Measurements from ENCODE around the gene MFRP.

Gene MFRP

GRCh38 chr11:119366690-119367620 lies 20.4 kb upstream of the MFRP start:
- no peak overlapping the region for H3K4me3 ChIP-seq (ENCODE audit: low read depth, low read length)
- DNase-seq = no peak
- TF ChIP-seq, protein P1, sequence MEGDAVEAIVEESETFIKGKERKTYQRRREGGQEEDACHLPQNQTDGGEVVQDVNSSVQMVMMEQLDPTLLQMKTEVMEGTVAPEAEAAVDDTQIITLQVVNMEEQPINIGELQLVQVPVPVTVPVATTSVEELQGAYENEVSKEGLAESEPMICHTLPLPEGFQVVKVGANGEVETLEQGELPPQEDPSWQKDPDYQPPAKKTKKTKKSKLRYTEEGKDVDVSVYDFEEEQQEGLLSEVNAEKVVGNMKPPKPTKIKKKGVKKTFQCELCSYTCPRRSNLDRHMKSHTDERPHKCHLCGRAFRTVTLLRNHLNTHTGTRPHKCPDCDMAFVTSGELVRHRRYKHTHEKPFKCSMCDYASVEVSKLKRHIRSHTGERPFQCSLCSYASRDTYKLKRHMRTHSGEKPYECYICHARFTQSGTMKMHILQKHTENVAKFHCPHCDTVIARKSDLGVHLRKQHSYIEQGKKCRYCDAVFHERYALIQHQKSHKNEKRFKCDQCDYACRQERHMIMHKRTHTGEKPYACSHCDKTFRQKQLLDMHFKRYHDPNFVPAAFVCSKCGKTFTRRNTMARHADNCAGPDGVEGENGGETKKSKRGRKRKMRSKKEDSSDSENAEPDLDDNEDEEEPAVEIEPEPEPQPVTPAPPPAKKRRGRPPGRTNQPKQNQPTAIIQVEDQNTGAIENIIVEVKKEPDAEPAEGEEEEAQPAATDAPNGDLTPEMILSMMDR (IDR thresholded peaks at IDR 0.05; ENCODE audit: low read depth, low read length) = no peak
- H3K36me3 ChIP-seq = no peaks in the 10 kb centered on the region
- 0 out of 2 replicates have a peak, but pooled peaks cover 2% of the 10 kb centered on the region for H3K9me3 ChIP-seq
- H3K27me3 ChIP-seq = no peaks in the 10 kb centered on the region
- H3K4me1 ChIP-seq = peaks cover 47% of the 10 kb centered on the region

DNA sequence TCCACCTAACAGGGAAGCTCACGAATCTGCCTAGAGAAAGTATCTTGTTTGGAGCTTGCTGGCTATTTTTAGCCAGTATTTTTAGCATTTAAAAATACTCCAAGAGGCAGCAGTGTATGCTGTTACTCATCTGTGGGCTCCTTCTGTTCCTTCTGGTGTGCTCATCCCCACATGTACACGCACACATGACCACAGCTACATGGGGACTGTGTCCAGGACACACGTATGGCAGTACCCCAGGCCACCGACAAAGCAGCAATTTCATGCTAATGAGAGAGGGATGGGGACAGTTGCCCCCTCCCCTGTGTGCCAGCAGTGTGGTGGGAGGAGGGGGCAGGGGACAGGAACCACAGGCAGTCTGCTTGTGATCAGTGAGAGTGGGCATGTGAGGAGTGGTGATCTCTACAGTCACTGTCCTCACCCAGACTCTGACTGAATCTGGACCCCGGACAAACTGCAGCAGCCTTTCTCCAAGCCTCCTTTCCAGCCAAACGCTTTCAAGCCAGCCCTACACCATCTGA lies 18.6 kb upstream of the MFRP start:
- no peaks in the 10 kb centered on the region for H3K36me3 ChIP-seq
- DNase-seq = no peak
- TF ChIP-seq, protein P1 (IDR thresholded peaks at IDR 0.05; ENCODE audit: low read depth, low read length) = no peak

DNA sequence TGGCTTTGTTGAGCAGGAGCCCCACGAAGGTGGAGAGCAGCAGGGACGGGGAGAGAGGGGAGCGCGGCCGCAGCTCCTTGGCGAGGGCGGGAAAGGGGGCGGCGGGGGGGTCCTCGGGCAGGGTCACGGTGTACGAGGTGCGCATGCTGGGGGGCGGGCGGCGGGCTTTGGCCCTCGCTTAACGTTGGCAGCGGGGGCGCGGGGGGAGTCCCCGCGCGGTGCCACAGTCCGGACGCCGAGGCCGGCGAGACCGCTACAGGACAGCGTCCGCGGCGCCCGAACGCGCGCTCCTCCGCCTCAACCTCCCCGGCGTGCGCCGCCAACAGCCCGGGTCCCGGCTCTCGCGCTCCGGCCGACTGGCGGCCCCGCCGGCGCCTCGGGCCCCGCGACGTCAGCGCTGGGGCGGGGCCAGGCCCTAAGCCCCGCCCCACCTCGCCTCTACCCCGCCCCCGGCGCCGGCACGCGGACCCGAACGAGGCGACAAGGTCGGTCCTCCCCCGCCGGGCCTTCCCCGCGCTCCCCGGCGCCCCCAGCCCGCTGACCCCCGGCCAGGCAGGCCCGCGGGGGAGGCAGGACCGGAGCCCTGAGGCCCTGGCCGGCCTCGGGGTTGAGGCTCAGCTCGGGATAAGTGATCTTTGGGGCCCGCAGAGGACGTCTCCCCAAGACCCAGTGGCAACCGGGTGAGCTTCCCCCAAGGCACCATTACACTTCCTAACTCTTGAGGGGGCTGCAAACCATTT lies 17.5 kb upstream of the MFRP start:
- H3K4me3 ChIP-seq (ENCODE audit: low read depth, low read length) = peak overlapping the region; percentile 13; the same call in 1 of the 2 replicates
- H3K9me3 ChIP-seq = 0 out of 2 replicates have a peak, but pooled peaks cover 2% of the 10 kb centered on the region
- DNase-seq = peak; percentile 75
- TF ChIP-seq, protein P1 (IDR thresholded peaks at IDR 0.05; ENCODE audit: low read depth, low read length) = no peak
- peaks cover 3% of the 10 kb centered on the region; the same call in 1 of the 2 replicates for H3K36me3 ChIP-seq
- H3K27me3 ChIP-seq = no peaks in the 10 kb centered on the region
- H3K4me1 ChIP-seq = peaks cover 30% of the 10 kb centered on the region

More for the DNA sequence above, 18.6 kb upstream of the MFRP start:
- no peak overlapping the region for H3K4me3 ChIP-seq (ENCODE audit: low read depth, low read length)
- H3K4me1 ChIP-seq = peaks cover 40% of the 10 kb centered on the region
- H3K27me3 ChIP-seq = no peaks in the 10 kb centered on the region
- H3K9me3 ChIP-seq = 0 out of 2 replicates have a peak, but pooled peaks cover 2% of the 10 kb centered on the region

DNA sequence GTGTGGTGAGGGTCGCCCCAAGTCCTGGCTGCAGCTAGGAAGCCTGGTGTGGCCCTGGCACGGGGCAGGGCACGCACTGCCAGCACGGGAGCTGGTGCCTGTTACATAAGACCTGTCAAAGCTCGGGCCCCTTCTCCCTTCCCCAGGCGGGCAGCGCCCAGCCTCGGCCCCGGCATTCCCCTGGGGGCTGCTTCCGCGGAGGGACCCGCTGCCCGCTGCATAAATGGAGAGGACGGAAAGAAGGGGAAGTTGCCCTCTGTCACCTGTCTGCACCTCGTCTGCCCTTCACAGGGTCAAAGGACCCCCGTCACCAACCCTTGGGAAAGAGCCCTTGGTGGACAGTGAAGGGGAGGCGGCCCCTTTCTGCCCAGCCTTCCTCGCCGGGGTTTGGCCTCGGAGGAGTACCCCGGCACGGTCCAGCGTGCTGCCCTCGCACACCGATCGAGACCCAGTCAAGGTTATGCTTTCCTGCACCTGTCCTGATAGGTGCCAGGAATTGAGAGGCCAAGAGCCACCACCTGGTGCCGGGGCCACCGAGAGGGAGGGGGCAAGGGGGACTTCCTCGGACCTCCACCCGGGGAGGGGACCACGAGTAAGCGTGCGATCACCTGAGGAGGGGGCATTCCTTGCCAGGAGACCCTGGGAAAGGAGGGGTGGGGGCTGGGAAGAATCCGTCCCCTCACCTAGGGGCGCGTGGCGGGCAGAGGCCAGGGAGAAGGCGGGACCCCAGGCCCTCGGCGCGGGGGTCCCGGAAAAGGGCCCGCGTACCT lies 16.8 kb upstream of the MFRP start:
- TF ChIP-seq, protein P1 (IDR thresholded peaks at IDR 0.05; ENCODE audit: low read depth, low read length) = no peak
- no peak for DNase-seq
- Histone ChIP-seq H3K36me3 (peaks cover 9% of the 10 kb centered on the region), H3K27me3 (no peaks in the 10 kb centered on the region), H3K9me3 (0 out of 2 replicates have a peak, but pooled peaks cover 2% of the 10 kb centered on the region), H3K4me1 (peaks cover 24% of the 10 kb centered on the region), H3K4me3 (ENCODE audit: low read depth, low read length) (no peak overlapping the region)

DNA sequence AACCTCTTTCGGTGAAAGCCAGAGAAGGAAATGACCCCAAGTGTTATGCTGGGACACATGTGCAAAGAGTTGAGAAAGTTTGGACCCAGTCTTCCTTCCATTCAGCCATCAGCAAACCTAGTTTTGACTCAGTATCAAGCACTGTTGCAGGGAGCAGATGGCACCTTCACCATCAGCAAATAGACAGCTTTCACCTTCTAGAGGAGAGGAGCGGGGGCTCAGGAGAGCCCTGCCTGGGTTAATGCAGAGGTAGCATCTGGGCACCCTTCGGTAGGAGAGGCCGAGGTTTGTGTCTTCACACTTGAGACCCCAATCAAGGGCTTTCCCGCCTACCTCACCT lies 16.2 kb upstream of the MFRP start:
- Histone ChIP-seq H3K4me3 (ENCODE audit: low read depth, low read length) (no peak overlapping the region), H3K9me3 (0 out of 2 replicates have a peak, but pooled peaks cover 2% of the 10 kb centered on the region), H3K27me3 (no peaks in the 10 kb centered on the region), H3K4me1 (peaks cover 18% of the 10 kb centered on the region), H3K36me3 (peaks cover 13% of the 10 kb centered on the region)
- TF ChIP-seq, protein P1 (IDR thresholded peaks at IDR 0.05; ENCODE audit: low read depth, low read length) = no peak
- no peak for DNase-seq

All from BE2C (cell line).